VCaP (cell line): ENCODE measurements around the gene ZNF213.
"Not testable (repeated sequence)": the region's sequence is repeated elsewhere in the genome, so short reads cannot be mapped to it uniquely, and the experiment has no call there.

ENCODE experiments used
- H3K27ac ChIP-seq: fragments of 450-650 bp; 2 replicates; pipeline ENCODE4 v1.5.1; 2017
- TF ChIP-seq, protein P1 (sequence below): fragments of 450-650 bp; conservative IDR thresholded peaks from 2 replicates; pipeline ENCODE4 v1.5.1; 2017; ENCODE audit warnings: mild to moderate bottlenecking, moderate library complexity

ZNF213 gene

DNA sequence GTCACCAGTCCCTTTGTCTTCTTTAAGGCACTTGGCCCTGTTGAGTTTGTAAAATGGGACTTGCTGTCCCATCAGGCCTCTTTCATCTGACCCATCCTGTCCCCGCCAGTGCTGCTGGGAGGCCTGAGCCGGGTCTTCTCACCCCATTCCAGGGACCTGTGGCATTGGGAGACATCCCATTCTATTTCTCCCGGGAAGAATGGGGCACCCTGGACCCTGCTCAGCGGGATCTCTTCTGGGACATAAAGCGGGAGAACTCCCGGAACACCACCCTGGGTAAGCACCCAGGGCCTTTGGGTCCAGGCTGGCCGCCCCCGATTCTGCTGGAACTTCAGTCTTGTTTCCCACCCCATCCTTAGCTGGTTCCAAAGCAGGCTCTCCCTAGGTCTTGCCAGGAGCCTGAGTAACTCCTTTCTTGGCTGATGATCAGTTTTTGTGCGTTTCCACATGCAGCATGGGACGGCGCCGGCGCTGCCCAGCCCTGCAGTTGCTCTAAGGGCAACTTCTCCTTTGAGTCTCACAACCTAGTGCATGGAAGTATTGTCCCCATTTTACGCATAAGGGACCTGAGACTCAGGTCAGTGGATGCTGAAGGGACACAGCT, 4.1 kb downstream of the ZNF213 start:
- H3K27ac ChIP-seq = no peak overlapping the region
- TF ChIP-seq, protein P1, sequence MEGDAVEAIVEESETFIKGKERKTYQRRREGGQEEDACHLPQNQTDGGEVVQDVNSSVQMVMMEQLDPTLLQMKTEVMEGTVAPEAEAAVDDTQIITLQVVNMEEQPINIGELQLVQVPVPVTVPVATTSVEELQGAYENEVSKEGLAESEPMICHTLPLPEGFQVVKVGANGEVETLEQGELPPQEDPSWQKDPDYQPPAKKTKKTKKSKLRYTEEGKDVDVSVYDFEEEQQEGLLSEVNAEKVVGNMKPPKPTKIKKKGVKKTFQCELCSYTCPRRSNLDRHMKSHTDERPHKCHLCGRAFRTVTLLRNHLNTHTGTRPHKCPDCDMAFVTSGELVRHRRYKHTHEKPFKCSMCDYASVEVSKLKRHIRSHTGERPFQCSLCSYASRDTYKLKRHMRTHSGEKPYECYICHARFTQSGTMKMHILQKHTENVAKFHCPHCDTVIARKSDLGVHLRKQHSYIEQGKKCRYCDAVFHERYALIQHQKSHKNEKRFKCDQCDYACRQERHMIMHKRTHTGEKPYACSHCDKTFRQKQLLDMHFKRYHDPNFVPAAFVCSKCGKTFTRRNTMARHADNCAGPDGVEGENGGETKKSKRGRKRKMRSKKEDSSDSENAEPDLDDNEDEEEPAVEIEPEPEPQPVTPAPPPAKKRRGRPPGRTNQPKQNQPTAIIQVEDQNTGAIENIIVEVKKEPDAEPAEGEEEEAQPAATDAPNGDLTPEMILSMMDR = no peak

DNA sequence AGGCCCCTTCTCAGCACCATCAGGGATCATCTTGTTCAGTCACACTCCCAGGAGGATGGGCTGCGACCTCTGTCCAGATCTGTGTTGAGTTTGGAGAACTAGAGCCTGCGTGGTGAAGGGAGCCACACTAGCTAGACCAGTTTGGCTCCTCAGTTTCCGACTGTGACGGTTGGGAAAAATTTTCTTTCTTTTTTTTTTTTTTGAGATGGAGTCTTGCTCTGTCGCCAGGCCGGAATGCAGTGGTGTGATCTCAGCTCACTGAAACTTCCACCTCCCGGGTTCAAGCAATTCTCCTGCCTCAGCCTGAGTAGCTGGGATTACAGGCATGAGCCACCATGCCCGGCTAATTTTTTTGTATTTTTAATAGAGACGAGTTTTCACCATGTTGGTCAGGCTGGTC, 4.7 kb downstream of the ZNF213 start:
- not testable (repeated sequence) for H3K27ac ChIP-seq

DNA sequence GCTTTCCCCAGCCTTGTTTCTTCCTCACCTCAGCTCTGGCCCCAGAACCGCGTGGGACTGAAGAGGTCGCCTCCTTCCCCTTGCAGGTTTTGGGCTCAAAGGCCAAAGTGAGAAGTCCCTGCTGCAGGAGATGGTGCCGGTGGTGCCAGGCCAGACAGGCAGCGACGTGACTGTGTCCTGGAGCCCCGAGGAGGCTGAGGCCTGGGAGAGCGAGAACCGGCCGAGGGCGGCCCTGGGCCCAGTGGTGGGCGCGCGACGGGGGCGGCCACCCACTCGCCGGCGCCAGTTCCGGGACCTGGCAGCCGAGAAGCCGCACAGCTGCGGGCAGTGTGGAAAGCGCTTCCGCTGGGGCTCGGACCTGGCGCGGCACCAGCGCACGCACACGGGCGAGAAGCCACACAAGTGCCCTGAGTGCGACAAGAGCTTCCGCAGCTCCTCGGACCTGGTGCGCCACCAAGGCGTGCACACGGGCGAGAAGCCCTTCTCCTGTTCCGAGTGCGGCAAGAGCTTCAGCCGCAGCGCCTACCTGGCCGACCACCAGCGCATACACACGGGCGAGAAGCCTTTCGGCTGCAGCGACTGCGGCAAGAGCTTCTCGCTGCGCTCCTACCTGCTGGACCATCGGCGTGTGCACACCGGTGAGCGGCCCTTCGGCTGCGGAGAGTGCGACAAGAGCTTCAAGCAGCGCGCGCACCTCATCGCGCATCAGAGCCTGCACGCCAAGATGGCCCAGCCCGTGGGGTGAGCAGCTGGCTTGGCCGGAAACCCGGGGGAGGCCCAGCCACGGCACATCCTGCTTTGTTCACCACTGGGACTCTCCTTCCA, 6.0 kb downstream of the ZNF213 start:
- no peak overlapping the region for H3K27ac ChIP-seq

GRCh38 chr16:3141781-3142311, 7.0 kb downstream of the ZNF213 start:
- TF ChIP-seq, protein P1 = no peak
- H3K27ac ChIP-seq = no peak overlapping the region

More for the DNA sequence above, 6.0 kb downstream of the ZNF213 start:
- TF ChIP-seq, protein P1 = no peak

DNA sequence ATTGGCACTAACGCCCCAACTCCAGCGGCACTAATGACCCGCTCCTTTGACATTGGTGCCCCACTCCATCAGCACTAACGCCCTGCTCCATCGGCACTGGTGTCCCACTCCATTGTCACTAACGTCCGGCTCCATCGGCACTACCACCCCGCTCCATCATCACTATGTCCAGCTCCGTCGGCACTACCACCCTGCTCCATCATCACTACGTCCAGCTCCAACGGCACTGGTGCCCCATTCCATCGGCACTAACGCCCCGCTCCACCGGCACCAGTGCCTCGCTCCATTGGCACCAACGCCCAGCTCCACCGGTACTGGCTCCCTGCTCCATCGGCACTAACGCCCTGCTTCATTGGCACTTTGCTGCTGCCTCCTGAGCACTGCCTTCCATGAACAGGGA, 7.5 kb downstream of the ZNF213 start:
- TF ChIP-seq, protein P1 = no peak
- H3K27ac ChIP-seq = no peak overlapping the region

DNA sequence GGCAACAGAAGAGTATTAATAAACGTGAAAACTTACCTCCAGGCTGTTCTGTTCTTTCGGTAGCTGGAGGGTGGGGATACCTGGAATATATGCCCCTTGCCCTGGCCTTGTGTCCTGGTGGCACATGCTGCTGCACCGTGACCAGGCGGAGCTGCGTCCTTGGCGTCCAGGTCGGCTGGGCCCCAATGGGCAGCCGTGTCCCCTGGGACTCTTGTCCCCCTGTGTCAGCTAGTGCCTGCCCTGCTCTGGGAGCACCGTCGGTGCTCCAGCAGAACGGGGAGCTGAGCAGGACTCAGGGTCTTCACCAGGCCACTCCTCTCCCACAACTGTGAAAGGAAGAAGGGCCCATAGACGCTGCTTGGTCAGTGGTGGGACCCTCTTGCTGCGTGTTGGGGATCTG, 7.9 kb downstream of the ZNF213 start:
- TF ChIP-seq, protein P1 = no peak
- H3K27ac ChIP-seq = no peak overlapping the region

DNA sequence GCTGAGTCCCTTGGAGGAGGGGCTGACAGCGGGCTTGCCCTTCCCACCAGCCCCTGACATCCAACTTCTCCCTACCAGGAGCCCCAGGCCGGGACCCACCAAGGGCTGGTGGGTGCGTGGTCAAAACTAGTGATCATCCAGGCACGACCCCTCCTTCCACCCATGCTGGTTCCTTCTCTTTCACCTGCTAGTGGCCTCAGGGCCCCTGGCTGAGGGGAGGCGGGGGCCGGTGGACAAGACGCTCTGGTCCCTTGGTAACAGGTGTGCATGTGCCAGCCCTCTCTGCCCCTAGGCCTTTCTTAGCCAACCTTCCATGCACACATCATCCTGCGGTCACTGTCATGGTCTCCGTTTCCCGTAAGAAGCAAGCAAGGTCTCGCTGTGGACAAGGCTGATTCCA, 8.4 kb downstream of the ZNF213 start:
- no peak overlapping the region for H3K27ac ChIP-seq
- TF ChIP-seq, protein P1 = no peak
